ENCODE data around the gene CYP4F3.
"Not testable (repeated sequence)": the region's sequence is repeated elsewhere in the genome, so short reads cannot be mapped to it uniquely, and the experiment has no call there.

CYP4F3 gene

GRCh38 chr19:15671237-15671821, 30.6 kb downstream of the CYP4F3 start:
- no peak for DNase-seq

- no peak for DNase-seq
Observed at GRCh38 chr19:15671891-15672579, 31.3 kb downstream of the CYP4F3 start.

DNA sequence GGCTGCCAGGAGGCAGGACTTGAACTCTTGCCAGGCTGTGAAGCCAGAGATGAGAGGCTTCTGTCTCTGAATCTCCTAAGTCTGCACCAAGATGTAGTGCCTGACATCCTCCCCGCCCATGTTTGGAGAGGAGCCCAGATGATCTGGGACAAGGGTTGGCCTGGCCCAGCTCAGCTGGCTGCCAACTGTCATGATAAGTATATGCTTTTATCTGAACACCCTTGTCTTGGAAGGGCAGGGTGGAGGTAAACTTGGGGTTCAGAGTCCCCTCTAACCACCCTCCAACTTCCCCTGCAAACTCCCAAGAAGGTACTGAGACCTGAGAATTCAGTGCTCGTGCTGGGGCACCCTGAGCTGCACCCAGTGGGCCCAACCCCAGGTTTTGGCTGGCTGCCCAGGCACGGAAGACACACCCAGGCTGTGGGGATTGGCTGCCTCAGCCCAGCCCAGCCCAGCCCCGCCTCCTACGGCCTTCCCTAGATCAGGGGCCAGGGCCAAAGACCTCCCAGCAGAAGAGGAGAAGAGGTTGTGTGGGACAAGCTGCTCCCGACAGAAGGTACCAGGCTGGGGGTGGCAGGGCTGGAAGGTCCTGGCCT, 32.0 kb downstream of the CYP4F3 start, which contains the start of gene CYP4F12:
Gene CYP4F12, plus strand, starts transcription at position 508 of the 596 bp plus-strand sequence. CDS start 443 bp downstream, outside the sequence.
- DNase-seq = peak; percentile 2

DNA sequence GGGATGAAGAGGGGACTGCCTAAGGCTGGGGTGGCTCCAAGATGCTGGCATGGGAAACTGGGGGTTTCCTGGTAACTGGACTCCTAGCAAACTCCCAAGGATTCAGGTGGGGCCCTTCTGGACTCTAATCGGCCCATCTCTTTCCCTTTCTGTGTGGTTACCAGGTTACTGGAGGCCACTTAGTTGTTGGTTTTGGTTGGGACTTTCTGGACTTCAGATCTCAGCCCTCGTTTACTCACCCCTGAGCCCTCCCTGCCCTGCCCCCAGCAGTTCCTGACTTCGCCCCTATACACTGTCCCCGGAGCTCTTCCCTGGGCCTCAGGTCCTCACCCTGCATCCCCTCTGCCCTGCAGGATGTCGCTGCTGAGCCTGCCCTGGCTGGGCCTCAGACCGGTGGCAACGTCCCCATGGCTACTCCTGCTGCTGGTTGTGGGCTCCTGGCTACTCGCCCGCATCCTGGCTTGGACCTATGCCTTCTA, 32.5 kb downstream of the CYP4F3 start:
- DNase-seq = no peak

GRCh38 chr19:15675560-15675959, 34.9 kb downstream of the CYP4F3 start:
- no peak for DNase-seq

GRCh38 chr19:15679089-15679488, 38.4 kb downstream of the CYP4F3 start:
- no peak for DNase-seq

GRCh38 chr19:15679865-15680264, 39.2 kb downstream of the CYP4F3 start:
- DNase-seq = not testable (repeated sequence)

DNA sequence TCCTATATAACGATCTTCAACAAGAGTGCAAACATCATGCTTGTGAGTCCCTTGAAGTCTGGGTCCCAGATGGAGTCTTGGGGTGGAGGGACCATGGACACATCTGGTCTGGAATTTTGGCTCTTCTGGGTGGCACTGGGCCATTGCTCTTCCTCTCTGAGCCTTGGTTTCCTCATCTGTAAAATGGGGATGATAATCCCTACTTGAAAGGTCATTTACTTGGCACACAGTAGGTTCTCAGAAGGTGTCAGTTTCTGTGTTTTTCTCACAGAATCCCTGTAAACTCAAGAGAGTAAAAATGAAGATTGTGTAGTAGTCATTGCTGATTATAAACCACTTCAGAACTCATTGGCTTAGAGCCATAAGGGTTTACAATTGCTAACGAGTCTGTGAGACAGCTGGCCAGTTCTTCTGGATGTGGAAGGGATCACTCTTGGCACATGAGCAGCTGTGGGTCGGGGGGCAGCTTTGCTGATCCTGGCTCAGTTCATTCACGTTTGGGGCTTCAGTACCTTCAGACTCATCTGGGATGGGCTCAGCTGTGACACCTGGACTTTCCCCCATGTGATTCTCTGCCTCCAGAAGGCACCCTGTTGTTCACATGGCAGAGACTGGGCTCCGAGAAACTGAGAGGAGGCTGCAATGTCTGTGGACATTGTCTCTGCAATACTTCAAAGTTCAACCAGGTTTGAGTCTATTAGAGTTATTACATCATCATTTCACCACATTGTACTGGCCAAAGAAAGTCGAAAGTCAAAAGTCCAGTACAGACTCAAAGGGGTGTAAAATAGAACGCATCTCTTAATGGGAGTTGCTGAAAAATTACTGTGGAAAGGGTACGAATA, 40.0 kb downstream of the CYP4F3 start:
- no peak for DNase-seq

DNA sequence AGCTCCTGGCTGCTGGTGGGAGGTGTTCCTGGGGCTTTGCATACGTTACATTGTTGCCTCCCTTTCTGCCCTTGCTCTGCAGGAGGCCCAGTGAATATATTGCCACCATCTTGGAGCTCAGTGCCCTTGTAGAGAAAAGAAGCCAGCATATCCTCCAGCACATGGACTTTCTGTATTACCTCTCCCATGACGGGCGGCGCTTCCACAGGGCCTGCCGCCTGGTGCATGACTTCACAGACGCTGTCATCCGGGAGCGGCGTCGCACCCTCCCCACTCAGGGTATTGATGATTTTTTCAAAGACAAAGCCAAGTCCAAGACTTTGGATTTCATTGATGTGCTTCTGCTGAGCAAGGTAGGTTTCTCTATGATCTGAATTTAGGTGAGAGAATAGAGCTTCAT, 42.7 kb downstream of the CYP4F3 start:
- no peak for DNase-seq

GRCh38 chr19:15684828-15685227, 44.1 kb downstream of the CYP4F3 start:
- no peak for DNase-seq

GRCh38 chr19:15696654-15697194, 56.0 kb downstream of the CYP4F3 start:
- DNase-seq = no peak

DNA sequence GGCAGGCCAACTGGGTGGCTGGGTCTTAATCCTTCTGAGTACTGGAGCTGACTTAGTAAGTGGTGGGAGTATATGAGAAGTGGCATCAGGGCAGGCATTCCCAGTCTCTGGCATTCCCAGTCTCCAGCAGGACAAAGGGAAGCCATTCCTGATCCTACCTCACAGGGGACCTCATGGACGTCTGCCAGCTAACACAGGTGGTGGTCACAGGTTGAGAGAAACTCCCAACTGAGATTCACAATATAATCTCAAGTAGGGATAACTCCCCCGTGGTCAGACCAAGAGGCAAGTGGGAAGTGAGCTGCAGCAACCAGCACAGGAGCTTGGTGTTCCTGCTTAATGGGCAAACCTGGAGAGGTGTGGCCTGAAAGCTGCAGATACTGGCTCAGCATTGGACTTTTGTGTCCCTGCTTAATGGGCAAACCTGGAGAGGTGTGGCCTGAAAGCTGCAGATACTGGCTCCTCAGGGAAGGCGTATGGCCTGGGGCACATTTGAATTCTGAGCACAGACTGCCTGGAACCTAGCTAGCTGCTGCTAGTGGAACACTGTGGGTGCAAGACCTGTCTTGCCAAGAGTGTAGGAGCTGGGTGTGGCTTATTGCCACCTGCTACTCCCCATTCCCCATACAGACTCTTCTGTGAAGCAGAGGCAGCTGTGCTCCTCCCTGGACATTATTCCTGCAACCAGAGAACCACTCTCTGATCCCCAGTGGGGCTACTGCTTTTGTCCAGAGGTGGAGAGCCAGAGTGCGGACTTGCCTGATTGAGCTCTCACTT, 61.2 kb downstream of the CYP4F3 start:
- no peak for DNase-seq

GRCh38 chr19:15702534-15702930, 61.8 kb downstream of the CYP4F3 start:
- DNase-seq = peak; percentile 29

Measured in fibroblast of skin of scalp (primary cell).